ENCODE data around the gene UTP14C.
"Not testable (repeated sequence)": the region's sequence is repeated elsewhere in the genome, so short reads cannot be mapped to it uniquely, and the experiment has no call there.

UTP14C gene, protein sequence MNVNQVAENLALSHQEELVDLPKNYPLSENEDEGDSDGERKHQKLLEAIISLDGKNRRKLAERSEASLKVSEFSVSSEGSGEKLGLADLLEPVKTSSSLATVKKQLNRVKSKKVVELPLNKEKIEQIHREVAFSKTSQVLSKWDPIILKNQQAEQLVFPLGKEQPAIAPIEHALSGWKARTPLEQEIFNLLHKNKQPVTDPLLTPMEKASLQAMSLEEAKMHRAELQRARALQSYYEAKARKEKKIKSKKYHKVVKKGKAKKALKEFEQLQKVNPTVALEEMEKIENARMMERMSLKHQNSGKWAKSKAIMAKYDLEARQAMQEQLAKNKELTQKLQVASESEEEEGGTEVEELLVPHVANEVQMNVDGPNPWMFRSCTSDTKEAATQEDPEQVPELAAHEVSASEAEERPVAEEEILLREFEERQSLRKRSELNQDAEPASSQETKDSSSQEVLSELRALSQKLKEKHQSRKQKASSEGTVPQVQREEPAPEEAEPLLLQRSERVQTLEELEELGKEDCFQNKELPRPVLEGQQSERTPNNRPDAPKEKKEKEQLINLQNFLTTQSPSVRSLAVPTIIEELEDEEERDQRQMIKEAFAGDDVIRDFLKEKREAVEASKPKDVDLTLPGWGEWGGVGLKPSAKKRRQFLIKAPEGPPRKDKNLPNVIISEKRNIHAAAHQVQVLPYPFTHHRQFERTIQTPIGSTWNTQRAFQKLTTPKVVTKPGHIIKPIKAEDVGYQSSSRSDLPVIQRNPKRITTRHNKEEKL

DNA sequence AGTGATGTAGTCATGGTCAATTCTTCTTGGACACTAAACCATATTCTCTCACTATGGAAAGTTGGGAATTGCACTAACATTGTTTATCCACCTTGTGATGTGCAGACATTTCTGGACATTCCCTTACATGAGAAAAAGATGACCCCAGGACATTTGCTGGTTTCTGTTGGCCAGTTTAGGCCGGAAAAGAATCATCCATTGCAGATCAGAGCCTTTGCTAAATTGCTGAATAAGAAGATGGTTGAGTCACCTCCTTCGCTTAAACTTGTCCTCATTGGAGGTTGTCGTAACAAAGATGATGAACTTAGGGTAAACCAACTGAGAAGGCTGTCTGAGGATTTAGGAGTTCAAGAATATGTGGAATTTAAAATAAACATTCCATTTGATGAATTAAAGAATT lies at the start of gene UTP14C:
Gene UTP14C (plus strand): TSS at position 211 of the 400 bp plus-strand sequence. CDS start 4,114 bp downstream, outside the sequence.
- no peak for DNase-seq (ENCODE audit: low read depth in 2 of 2)

DNA sequence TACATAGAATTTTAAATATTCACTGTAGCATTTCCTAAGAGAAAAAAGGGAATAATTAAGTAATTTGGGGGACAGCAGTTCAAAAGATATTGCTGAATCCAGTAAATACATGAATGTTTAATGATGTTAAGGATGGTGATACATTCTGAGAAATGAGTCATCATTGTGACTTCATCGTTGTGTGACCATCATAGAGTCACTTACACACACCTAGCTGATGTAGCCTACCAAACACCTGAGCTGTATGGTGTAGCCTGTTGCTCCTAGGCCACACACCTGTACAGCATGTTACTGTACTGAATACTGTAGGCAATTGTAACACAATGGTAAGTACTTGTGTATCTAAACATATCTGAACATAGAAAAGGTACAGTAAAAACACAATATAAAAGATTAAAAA lies 48.1 kb upstream of the UTP14C start:
- DNase-seq (ENCODE audit: low read depth in 2 of 2): no peak

DNA sequence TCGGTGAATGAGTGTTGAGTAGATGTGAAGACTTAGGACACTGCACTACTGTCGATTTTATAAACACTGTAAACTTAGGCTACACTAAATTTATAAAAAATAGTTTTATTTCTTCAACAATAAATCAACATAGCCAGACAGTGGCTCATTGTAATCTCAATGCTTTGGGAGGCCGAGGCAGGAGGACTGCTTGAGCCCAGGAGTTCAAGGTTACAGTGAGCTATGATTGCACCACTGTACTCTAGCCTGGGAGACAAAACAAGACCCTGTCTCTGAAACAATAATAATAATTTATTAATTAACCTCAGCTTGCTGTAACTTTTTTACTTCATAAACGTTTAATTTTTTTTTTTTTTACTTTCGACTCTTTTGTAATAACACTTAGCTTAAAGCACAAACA lies 47.6 kb upstream of the UTP14C start:
- no peak for DNase-seq (ENCODE audit: low read depth in 2 of 2)

DNA sequence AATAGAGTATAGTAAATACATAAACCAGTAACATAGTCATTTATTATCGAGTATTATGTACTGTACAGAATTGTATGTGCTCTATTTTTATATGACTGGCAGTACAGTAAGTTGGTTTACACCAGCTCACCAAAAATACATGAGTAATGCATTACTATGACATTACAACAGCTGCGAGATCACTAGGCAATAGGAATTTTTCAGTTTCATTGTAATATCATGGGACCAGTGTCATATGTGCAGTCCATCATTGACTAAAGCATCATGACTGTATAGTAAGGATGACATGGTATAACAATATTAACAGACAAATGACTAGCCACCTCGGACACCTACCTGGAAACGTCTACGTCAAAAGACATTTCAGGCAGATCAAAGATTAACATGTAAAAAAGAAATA lies 46.9 kb upstream of the UTP14C start:
- no peak for DNase-seq (ENCODE audit: low read depth in 2 of 2)

DNA sequence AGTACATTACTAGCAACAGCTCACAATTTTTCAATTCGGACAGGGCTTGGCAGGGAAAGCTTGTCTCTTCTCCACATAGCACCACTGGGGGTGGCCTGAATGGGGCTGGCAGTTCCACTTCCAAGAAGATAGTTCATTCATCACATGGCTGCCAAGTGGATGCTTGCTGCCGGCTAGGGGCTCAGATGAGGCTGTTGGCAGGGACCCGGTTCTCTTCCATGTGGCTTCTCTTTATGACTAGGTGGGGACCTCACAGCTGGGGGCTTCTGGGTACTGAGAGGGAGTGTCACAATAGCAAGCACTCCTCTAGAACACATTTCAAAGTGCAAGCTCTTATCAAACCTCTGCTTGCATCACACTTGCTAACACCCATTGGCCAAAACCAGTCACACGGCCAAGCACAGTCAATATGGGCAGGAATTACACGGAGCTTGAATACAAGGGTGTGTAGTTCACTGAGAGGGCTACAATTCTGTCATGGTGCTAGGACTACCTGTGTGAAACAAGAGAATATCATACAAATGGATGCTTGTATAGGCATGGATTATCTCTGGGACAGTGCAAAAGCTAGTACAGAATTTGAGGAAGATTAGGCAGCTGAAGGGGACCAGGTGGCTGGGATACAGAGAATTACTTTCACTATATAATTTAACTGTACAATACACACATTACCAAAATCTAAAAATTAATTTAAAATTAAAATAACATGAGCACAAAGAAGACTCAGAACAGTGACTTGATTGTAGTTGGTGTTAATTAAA lies 45.5 kb upstream of the UTP14C start:
- no peak for DNase-seq (ENCODE audit: low read depth in 2 of 2)

DNA sequence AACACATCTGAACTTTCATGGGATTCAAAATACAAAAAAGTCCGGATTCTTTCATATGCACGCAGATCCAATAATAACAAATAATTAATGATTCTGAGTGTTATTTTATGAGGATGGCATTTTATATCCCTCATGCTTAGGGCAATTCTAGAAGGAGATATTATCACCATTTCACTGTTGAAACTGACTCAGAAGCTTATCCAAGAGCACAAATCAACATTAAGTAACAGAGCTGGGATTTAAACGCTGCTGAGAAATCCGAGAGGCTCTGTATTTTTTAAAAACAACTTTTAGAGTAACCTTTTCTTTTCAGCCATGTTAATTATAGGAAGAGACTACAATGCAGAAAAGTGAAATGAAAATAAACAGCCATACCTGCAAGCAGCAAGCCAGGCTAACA lies 43.6 kb upstream of the UTP14C start:
- DNase-seq (ENCODE audit: low read depth in 2 of 2): no peak

DNA sequence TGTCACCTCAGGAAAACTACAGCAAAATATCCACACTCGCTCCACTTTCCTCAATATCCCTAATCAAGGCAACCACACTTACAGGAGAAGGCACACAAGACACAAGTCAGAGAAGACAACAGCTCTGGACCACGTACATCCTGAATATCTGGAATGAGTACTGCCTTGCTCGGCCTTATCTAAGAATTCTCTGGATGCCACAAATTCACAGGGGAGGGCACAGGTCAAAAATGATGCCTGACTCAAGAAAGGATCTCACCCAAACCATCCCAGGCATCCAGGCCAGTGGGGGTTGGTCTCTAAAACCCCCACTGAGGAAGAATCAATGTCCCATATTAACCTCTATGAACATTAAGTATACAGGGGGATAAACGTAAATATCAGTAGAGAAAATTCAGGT lies 43.1 kb upstream of the UTP14C start:
- DNase-seq (ENCODE audit: low read depth in 2 of 2): no peak

DNA sequence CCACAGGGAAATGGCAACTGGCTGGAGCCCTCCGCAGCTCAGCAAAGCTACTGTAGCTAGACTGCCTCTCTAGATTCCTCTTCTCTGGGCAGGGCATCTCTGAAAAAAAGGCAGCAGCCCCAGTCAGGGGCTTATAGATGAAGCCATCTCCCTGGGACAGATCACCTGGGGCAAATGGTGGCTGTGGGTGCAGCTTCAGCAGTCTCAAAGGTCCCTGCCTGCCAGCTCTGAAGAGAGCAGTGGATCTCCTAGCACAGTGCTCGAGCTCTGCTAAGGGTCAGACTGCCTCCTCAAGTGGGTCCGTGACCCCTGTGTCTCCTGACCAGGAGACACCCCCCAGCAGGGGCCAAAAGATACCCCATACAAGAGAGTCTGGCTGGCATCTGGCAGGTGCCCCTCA lies 41.2 kb upstream of the UTP14C start:
- DNase-seq (ENCODE audit: low read depth in 2 of 2): not testable (repeated sequence)

DNA sequence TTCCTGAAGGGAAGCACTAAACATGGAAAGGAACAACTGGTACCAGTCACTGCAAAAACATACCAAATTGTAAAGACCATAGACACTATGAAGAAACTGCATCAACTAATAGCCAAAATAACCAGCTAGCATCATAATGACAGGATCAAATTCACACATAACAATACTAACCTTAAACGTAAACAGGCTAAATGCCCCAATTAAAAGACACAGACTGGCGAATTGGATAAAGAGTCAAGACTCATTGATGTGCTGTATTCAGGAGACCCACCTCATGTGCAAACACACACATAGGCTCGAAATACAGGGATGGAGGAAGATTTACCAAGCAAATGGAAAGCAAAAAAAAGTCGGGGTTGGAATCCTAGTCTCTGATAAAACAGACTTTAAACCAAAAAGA lies 39.6 kb upstream of the UTP14C start:
- not testable (repeated sequence) for DNase-seq (ENCODE audit: low read depth in 2 of 2)

DNA sequence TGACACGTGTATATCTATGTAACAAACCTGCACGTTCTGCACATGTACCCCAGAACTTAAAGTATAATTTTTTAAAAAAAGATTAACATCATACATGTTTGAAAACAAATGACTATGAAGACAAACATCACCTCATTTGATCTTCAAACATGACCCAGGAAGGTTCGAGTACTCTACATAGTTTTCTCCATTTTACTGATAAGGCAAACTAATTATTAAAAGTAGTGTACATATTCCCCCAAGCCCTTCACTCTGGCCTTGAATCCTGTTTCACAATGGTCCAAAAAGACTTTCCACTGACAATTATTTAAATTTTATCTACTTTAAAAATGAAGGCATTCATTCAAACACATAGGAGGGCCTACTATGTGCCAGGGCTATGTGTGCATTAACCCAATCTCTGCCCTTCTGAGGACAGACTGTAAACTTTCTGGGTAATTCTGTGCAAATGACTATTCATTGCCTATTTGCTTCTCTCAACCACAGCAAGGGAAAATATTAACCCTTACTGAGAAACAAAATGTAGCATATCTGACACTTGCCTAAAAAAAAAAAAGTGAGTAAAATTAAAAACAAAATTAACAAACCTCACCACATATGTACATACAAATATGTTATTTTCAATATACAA lies 35.4 kb upstream of the UTP14C start:
- no peak for DNase-seq (ENCODE audit: low read depth in 2 of 2)

DNA sequence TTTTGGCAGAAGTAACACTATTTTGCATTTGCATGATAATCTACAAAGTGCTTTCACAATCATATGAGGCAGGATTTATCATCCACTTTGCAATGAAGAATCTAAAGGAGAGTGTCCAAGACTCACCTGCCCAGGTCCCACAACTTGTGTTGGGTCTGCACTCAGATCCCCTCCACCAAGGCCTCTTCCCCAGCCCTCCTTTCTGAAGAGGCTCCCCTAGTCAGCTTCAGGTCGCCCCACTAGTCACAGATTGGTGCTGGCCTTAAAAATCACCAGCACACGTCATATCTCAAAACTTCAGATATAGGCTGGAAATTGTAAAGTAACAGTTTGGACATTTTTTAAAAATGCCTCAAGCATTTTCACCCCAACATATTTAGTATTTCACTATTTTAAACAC lies 30.8 kb upstream of the UTP14C start:
- DNase-seq (ENCODE audit: low read depth in 2 of 2): no peak

DNA sequence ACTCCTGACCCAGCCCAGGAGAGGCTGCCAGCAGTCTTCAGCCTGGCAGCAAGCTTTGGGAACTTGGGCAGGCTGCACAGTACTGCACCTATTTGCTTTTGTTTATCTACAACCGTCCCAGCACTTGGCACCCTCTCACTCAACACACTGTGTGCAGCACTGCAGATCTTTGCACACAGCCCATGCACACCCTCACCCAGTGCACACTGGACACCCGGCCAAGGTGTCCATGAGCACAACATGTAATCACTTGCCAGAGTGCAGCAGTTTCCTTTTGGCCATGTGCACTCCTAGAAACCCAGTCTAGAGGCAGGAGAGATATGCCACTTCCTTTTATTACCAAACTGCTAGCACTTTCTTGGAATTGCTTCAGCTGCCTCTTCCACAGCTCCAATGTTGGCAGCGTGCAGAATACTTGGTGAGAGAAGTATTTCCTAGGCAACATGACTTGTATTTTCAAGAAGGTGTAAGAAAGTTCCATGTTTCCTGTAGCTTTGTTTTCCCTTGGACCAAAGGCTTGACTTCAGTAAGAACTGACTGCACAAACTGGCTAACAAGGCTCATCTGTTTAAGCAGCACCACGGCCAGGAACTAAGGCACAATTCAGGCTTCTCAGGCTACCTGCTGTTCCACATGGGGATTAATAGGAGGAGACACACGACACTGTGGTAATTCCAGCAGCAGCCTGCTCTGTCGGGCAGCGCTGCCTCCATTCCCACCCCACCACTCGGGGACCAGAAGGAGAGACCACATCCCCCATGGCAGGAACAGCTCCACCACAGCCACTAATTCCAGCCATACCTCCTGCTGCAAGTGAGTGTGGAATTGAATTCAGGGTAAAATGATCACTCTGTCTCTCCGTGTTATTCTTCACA lies 28.6 kb upstream of the UTP14C start:
- no peak for DNase-seq (ENCODE audit: low read depth in 2 of 2)

DNA sequence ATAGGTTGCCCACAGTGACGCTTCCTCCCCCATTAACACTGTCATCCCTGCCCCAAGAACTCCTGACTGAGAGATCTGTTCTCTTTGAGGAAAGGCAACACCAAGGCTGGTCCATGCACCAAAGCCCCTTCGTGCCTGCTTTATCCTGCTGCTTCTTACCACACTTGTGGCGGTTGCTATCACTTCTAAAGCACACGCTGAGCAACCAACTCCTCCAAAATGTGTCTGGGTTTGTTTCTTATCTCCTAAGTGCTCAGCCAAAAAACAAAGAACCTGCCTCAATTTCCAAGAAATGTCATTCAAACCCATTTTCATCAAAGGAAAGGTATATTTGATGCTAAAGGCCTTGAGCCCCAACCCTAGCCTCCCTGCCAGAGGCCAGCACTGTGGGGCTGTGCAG lies 27.9 kb upstream of the UTP14C start:
- no peak for DNase-seq (ENCODE audit: low read depth in 2 of 2)

DNA sequence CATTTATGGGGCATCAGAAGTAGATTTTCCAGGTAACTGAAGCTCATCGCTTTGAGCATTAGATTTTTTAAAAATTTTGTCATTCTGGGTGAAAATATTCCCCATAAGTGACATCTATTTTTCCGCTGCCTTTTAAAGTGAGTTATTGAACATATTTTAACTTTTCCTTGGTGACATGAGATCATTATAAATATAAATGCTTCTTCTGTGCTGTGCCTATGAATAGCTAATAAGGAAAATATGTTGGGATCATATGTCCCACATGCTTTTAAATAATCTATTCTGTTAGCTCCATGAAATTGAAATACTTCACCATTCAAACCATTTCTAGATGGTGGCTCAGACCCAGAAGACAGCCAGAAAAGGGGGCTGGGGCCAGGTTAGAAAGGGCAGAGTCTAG lies 27.3 kb upstream of the UTP14C start:
- DNase-seq (ENCODE audit: low read depth in 2 of 2): no peak

DNA sequence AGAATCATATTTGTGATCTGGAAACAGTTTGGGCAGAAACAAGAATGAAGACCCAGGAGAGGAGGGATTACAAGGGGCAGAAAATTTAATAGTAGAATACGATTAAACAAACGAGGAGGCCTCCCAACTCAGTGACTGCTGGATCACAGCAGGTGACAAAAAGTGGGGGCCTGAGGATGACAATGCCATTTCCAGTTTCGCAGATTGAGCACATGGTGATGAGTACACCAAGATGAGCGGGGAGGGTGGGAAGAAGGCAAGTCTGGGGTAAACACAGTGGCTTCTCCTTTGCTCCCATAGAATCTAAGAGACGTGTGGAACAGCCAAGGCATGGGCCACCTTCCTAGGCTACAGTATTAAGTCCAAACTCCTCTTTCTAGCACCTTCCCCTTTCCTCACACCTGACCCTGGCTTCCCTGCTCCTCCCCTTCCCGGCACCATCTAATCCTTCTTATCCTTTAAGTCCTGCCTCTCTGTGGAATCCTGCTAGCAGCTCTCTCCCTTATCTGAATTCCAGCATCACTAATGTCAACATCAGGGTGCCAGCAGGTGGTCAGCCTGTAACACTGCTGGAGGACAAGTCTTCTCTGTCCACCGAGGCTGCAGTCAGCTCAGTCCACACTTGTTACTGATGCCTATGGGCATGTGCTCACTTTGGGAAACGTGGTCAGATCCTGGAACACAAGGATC lies 26.7 kb upstream of the UTP14C start:
- DNase-seq (ENCODE audit: low read depth in 2 of 2): no peak

DNA sequence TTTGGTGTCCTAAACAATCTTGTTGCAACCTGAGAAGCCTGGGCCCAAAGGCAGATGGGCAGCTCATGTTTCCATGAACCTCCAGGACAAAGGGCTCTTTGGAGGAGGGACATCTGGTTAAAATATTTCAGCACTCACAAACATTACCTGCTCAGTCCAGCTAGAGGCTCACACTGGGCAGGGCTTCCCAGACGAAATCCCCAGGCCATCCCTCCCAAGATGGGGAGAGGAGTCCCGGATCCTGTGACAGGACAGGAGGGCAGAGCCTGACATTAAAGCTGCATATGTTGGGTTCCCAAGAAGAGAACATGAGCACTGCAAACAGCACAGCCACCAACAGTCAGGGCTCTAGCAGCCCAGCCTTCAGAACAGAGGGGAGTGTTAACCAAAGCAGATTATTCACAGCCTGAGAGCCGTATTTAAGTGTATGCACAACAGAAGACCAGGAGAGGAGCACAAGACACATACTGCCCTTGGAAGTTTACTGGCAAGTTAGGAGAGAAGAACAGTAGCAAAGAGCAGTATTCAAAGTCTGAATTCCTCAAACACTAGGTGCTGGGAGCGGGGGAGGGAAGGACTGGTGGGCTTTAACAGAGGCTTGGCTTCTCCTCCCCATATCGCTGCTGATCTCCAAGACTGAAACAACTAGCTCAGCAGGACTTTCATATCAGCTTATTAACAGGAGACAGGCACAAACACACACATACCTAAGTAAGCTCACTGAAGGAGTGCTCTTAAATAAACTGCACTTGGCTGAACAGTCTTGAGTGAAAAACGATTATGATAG lies 25.6 kb upstream of the UTP14C start:
- no peak for DNase-seq (ENCODE audit: low read depth in 2 of 2)

DNA sequence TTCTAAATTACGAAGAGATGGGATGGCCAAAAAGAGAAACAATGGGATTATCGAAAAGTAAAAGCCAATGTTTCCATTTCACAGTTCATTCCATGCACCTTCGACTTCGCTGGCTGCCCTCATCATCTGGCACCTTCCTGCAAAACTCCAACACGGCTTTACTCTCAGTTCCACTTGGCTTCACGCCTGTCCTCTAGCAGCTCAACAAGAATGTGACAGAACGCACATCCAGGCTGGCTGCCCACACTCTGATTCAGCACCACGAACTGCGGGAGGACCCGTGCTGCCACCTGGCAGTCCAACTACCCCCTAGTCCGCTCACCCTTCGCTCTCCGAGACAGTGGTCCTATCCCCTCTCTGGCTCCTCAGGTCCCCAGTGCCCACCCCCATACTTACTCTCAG lies 25.0 kb upstream of the UTP14C start:
- DNase-seq (ENCODE audit: low read depth in 2 of 2): no peak

DNA sequence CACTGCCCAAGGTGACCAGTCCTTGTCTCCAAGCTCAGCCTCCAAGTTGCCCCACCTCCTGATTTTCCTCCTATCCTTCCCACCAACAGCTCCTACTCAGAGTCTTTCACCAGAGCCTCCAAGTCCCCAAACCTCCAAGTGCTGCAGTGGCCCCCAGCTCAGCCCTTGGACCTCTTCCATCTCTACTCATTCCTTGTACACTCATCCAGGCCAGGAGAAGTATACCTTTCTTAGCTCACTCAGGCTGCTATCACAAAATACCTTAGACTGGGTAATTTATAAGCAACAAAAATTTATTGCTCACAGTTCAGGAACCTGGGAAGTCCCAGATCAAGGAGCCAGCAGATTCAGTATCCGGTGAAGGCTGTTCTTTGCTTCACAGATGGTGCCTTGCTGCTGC lies 24.6 kb upstream of the UTP14C start:
- DNase-seq (ENCODE audit: low read depth in 2 of 2): no peak

DNA sequence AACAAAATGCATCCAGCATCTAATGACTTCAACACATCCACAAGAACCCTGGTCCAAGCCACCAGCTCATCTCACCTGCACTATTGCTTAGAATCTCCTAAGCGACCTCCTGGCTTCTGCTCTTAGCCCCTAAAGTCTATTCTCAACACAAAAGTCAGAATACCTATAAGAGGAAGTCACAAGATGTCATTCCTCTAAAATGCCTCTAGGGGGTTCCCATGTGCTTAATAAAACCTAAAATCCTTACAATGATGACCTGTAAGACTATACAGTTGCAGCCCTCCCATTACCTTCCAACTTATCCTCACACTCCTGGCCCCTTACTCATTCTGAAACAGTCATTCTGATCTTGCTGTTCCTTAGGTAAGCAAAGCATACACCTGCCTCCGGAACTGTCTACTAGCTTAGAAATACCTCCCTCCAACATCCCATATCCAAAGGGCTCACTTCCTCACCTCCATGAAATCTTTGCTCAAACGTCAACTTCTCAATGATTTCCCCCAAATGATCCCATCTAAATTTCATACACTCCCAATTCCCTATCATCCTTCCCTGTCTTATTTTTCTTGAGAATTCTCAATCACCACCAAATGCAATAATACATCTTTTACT lies 23.3 kb upstream of the UTP14C start:
- DNase-seq (ENCODE audit: low read depth in 2 of 2): no peak
